Esophagus squamous epithelium (tissue), 4 donors: ENCODE measurements around the gene CDH13.

ENCODE experiments used
- POLR2A ChIP-seq, 4 donors: fragments of 450-650 bp; IDR thresholded peaks; one replicate each; pipeline ENCODE4 v1.6.1; 2017; ENCODE audit warnings: antibody characterized with exemption in 4 of 4, mild to moderate bottlenecking in 4 of 4, moderate library complexity in 3 of 4
- TF ChIP-seq, protein P1 (sequence below), 6 experiments: fragments of 450-650 bp in 4 of 6; fragments of 200-600 bp in 2 of 6; sonication (generic) in 2 of 6; IDR thresholded peaks; one replicate each; pipeline ENCODE4 v1.5.1; 2016 to 2019; ENCODE audit warnings: antibody characterized with exemption in 6 of 6, mild to moderate bottlenecking in 4 of 6, moderate library complexity in 4 of 6

DNA sequence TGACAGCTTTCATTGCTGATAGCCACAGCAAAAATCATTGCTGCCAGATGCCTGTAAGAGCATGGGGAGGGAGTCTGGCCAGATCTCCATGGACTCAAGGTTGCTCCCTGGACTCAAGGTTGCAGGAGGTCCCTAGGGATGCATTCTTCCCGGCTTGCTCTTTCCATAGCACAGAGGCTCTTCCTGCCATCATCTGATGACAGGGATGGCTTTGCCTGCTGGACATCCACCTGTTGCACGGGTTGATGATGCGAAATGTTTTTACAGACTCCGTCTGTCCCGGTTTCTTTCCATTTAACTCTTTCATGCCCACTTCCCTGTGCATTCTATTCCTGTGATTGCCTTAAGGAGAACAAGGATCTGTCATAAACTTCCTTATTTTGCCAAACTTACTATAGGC, 1065.5 kb downstream of the CDH13 start:
- TF ChIP-seq, protein P1, sequence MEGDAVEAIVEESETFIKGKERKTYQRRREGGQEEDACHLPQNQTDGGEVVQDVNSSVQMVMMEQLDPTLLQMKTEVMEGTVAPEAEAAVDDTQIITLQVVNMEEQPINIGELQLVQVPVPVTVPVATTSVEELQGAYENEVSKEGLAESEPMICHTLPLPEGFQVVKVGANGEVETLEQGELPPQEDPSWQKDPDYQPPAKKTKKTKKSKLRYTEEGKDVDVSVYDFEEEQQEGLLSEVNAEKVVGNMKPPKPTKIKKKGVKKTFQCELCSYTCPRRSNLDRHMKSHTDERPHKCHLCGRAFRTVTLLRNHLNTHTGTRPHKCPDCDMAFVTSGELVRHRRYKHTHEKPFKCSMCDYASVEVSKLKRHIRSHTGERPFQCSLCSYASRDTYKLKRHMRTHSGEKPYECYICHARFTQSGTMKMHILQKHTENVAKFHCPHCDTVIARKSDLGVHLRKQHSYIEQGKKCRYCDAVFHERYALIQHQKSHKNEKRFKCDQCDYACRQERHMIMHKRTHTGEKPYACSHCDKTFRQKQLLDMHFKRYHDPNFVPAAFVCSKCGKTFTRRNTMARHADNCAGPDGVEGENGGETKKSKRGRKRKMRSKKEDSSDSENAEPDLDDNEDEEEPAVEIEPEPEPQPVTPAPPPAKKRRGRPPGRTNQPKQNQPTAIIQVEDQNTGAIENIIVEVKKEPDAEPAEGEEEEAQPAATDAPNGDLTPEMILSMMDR (IDR thresholded peaks at IDR 0.05): no peak
- TF ChIP-seq POLR2A (IDR thresholded peaks at IDR 0.05): no peak
